Measurements from ENCODE around the gene PDE4D.

PDE4D gene

GRCh38 chr5:59146729-59147128 is 746.8 kb downstream of the PDE4D start:
- Histone ChIP-seq H3K9me3 (ENCODE audit: control insufficient read depth in 1 of 2, low read length in 2 of 2) (no peaks in the 10 kb centered on the region), H3K4me1 (ENCODE audit: control insufficient read depth in 1 of 2, insufficient read depth in 2 of 2, low read length in 2 of 2) (peaks cover 0 to 8% of the 10 kb centered on the region in 2 donors), H3K4me3 (ENCODE audit: low read depth in 1 of 2, low read length in 2 of 2) (no peak overlapping the region), H3K36me3 (ENCODE audit: control insufficient read depth in 1 of 2, insufficient read depth in 2 of 2, low read length in 2 of 2) (no peaks in the 10 kb centered on the region), H3K27ac (ENCODE audit: low read length) (no peak overlapping the region), H3K27me3 (ENCODE audit: low read depth, low read length) (no peaks in the 10 kb centered on the region)

- no peaks in the 10 kb centered on the region for H3K9me3 ChIP-seq (ENCODE audit: control insufficient read depth in 1 of 2, low read length in 2 of 2)
- H3K36me3 ChIP-seq (ENCODE audit: control insufficient read depth in 1 of 2, insufficient read depth in 2 of 2, low read length in 2 of 2) = no peaks in the 10 kb centered on the region
- H3K4me3 ChIP-seq (ENCODE audit: low read depth in 1 of 2, low read length in 2 of 2) = no peak overlapping the region
- H3K27ac ChIP-seq (ENCODE audit: low read length) = no peak overlapping the region
- no peaks in the 10 kb centered on the region for H3K27me3 ChIP-seq (ENCODE audit: low read depth, low read length)
- H3K4me1 ChIP-seq (ENCODE audit: control insufficient read depth in 1 of 2, insufficient read depth in 2 of 2, low read length in 2 of 2) = peaks cover 0 to 8% of the 10 kb centered on the region in 2 donors
These were observed 749.6 kb downstream of the PDE4D start for GRCh38 chr5:59143926-59144333.

- no peak overlapping the region for H3K27ac ChIP-seq (ENCODE audit: low read length)
- no peaks in the 10 kb centered on the region for H3K9me3 ChIP-seq (ENCODE audit: control insufficient read depth in 1 of 2, low read length in 2 of 2)
- peaks cover 0 to 8% of the 10 kb centered on the region in 2 donors for H3K4me1 ChIP-seq (ENCODE audit: control insufficient read depth in 1 of 2, insufficient read depth in 2 of 2, low read length in 2 of 2)
- no peaks in the 10 kb centered on the region for H3K36me3 ChIP-seq (ENCODE audit: control insufficient read depth in 1 of 2, insufficient read depth in 2 of 2, low read length in 2 of 2)
- no peaks in the 10 kb centered on the region for H3K27me3 ChIP-seq (ENCODE audit: low read depth, low read length)
- no peak overlapping the region for H3K4me3 ChIP-seq (ENCODE audit: low read depth in 1 of 2, low read length in 2 of 2)
These were observed 750.6 kb downstream of the PDE4D start for GRCh38 chr5:59142927-59143326.

GRCh38 chr5:59142138-59142537 is 751.4 kb downstream of the PDE4D start:
- Histone ChIP-seq H3K9me3 (ENCODE audit: control insufficient read depth in 1 of 2, low read length in 2 of 2) (no peaks in the 10 kb centered on the region), H3K27me3 (ENCODE audit: low read depth, low read length) (no peaks in the 10 kb centered on the region), H3K4me1 (ENCODE audit: control insufficient read depth in 1 of 2, insufficient read depth in 2 of 2, low read length in 2 of 2) (peaks cover 0 to 8% of the 10 kb centered on the region in 2 donors), H3K27ac (ENCODE audit: low read length) (no peak overlapping the region), H3K36me3 (ENCODE audit: control insufficient read depth in 1 of 2, insufficient read depth in 2 of 2, low read length in 2 of 2) (no peaks in the 10 kb centered on the region), H3K4me3 (ENCODE audit: low read depth in 1 of 2, low read length in 2 of 2) (no peak overlapping the region)

GRCh38 chr5:59140133-59140532 is 753.4 kb downstream of the PDE4D start:
- peaks cover 0 to 6% of the 10 kb centered on the region in 2 donors for H3K4me1 ChIP-seq (ENCODE audit: control insufficient read depth in 1 of 2, insufficient read depth in 2 of 2, low read length in 2 of 2)
- no peaks in the 10 kb centered on the region for H3K36me3 ChIP-seq (ENCODE audit: control insufficient read depth in 1 of 2, insufficient read depth in 2 of 2, low read length in 2 of 2)
- H3K27ac ChIP-seq (ENCODE audit: low read length) = no peak overlapping the region
- no peak overlapping the region for H3K4me3 ChIP-seq (ENCODE audit: low read depth in 1 of 2, low read length in 2 of 2)
- H3K9me3 ChIP-seq (ENCODE audit: control insufficient read depth in 1 of 2, low read length in 2 of 2) = no peaks in the 10 kb centered on the region
- no peaks in the 10 kb centered on the region for H3K27me3 ChIP-seq (ENCODE audit: low read depth, low read length)

- Histone ChIP-seq H3K36me3 (ENCODE audit: control insufficient read depth in 1 of 2, insufficient read depth in 2 of 2, low read length in 2 of 2) (no peaks in the 10 kb centered on the region), H3K27me3 (ENCODE audit: low read depth, low read length) (no peaks in the 10 kb centered on the region), H3K27ac (ENCODE audit: low read length) (no peak overlapping the region), H3K4me3 (ENCODE audit: low read depth in 1 of 2, low read length in 2 of 2) (no peak overlapping the region), H3K4me1 (ENCODE audit: control insufficient read depth in 1 of 2, insufficient read depth in 2 of 2, low read length in 2 of 2) (peaks cover 0 to 4% of the 10 kb centered on the region in 2 donors), H3K9me3 (ENCODE audit: control insufficient read depth in 1 of 2, low read length in 2 of 2) (no peaks in the 10 kb centered on the region)
These were observed 753.8 kb downstream of the PDE4D start for GRCh38 chr5:59139695-59140094.

- H3K9me3 ChIP-seq (ENCODE audit: control insufficient read depth in 1 of 2, low read length in 2 of 2) = no peaks in the 10 kb centered on the region
- no peak overlapping the region for H3K4me3 ChIP-seq (ENCODE audit: low read depth in 1 of 2, low read length in 2 of 2)
- no peaks in the 10 kb centered on the region for H3K4me1 ChIP-seq (ENCODE audit: control insufficient read depth in 1 of 2, insufficient read depth in 2 of 2, low read length in 2 of 2)
- no peaks in the 10 kb centered on the region for H3K36me3 ChIP-seq (ENCODE audit: control insufficient read depth in 1 of 2, insufficient read depth in 2 of 2, low read length in 2 of 2)
- no peaks in the 10 kb centered on the region for H3K27me3 ChIP-seq (ENCODE audit: low read depth, low read length)
- H3K27ac ChIP-seq (ENCODE audit: low read length) = no peak overlapping the region
These were observed 755.0 kb downstream of the PDE4D start for GRCh38 chr5:59138509-59138908.

GRCh38 chr5:59137846-59138245 is 755.7 kb downstream of the PDE4D start:
- no peaks in the 10 kb centered on the region for H3K27me3 ChIP-seq (ENCODE audit: low read depth, low read length)
- H3K4me3 ChIP-seq (ENCODE audit: low read depth in 1 of 2, low read length in 2 of 2) = no peak overlapping the region
- no peaks in the 10 kb centered on the region for H3K9me3 ChIP-seq (ENCODE audit: control insufficient read depth in 1 of 2, low read length in 2 of 2)
- H3K36me3 ChIP-seq (ENCODE audit: control insufficient read depth in 1 of 2, insufficient read depth in 2 of 2, low read length in 2 of 2) = no peaks in the 10 kb centered on the region
- H3K27ac ChIP-seq (ENCODE audit: low read length) = no peak overlapping the region
- no peaks in the 10 kb centered on the region for H3K4me1 ChIP-seq (ENCODE audit: control insufficient read depth in 1 of 2, insufficient read depth in 2 of 2, low read length in 2 of 2)

- H3K4me3 ChIP-seq (ENCODE audit: low read depth in 1 of 2, low read length in 2 of 2) = no peak overlapping the region
- H3K9me3 ChIP-seq (ENCODE audit: control insufficient read depth in 1 of 2, low read length in 2 of 2) = no peaks in the 10 kb centered on the region
- no peak overlapping the region for H3K27ac ChIP-seq (ENCODE audit: low read length)
- no peaks in the 10 kb centered on the region for H3K36me3 ChIP-seq (ENCODE audit: control insufficient read depth in 1 of 2, insufficient read depth in 2 of 2, low read length in 2 of 2)
- no peaks in the 10 kb centered on the region for H3K4me1 ChIP-seq (ENCODE audit: control insufficient read depth in 1 of 2, insufficient read depth in 2 of 2, low read length in 2 of 2)
- H3K27me3 ChIP-seq (ENCODE audit: low read depth, low read length) = no peaks in the 10 kb centered on the region
These were observed 757.0 kb downstream of the PDE4D start for GRCh38 chr5:59136549-59136948.

- no peak overlapping the region for H3K27ac ChIP-seq (ENCODE audit: low read length)
- no peaks in the 10 kb centered on the region for H3K4me1 ChIP-seq (ENCODE audit: control insufficient read depth in 1 of 2, insufficient read depth in 2 of 2, low read length in 2 of 2)
- H3K4me3 ChIP-seq (ENCODE audit: low read depth in 1 of 2, low read length in 2 of 2) = no peak overlapping the region
- H3K36me3 ChIP-seq (ENCODE audit: control insufficient read depth in 1 of 2, insufficient read depth in 2 of 2, low read length in 2 of 2) = no peaks in the 10 kb centered on the region
- no peaks in the 10 kb centered on the region for H3K9me3 ChIP-seq (ENCODE audit: control insufficient read depth in 1 of 2, low read length in 2 of 2)
- no peaks in the 10 kb centered on the region for H3K27me3 ChIP-seq (ENCODE audit: low read depth, low read length)
These were observed 758.9 kb downstream of the PDE4D start for GRCh38 chr5:59134471-59135163.

GRCh38 chr5:59133764-59134261 is 759.7 kb downstream of the PDE4D start:
- no peaks in the 10 kb centered on the region for H3K9me3 ChIP-seq (ENCODE audit: control insufficient read depth in 1 of 2, low read length in 2 of 2)
- no peaks in the 10 kb centered on the region for H3K4me1 ChIP-seq (ENCODE audit: control insufficient read depth in 1 of 2, insufficient read depth in 2 of 2, low read length in 2 of 2)
- H3K27ac ChIP-seq (ENCODE audit: low read length) = no peak overlapping the region
- no peaks in the 10 kb centered on the region for H3K36me3 ChIP-seq (ENCODE audit: control insufficient read depth in 1 of 2, insufficient read depth in 2 of 2, low read length in 2 of 2)
- no peak overlapping the region for H3K4me3 ChIP-seq (ENCODE audit: low read depth in 1 of 2, low read length in 2 of 2)
- no peaks in the 10 kb centered on the region for H3K27me3 ChIP-seq (ENCODE audit: low read depth, low read length)

GRCh38 chr5:59132131-59132530 is 761.4 kb downstream of the PDE4D start:
- Histone ChIP-seq H3K4me1 (ENCODE audit: control insufficient read depth in 1 of 2, insufficient read depth in 2 of 2, low read length in 2 of 2) (peaks cover 2 to 7% of the 10 kb centered on the region in 2 donors), H3K9me3 (ENCODE audit: control insufficient read depth in 1 of 2, low read length in 2 of 2) (no peaks in the 10 kb centered on the region), H3K27ac (ENCODE audit: low read length) (no peak overlapping the region), H3K36me3 (ENCODE audit: control insufficient read depth in 1 of 2, insufficient read depth in 2 of 2, low read length in 2 of 2) (no peaks in the 10 kb centered on the region), H3K27me3 (ENCODE audit: low read depth, low read length) (no peaks in the 10 kb centered on the region), H3K4me3 (ENCODE audit: low read depth in 1 of 2, low read length in 2 of 2) (no peak overlapping the region)
